ENCODE data around the gene DDX23.

Gene DDX23

DNA sequence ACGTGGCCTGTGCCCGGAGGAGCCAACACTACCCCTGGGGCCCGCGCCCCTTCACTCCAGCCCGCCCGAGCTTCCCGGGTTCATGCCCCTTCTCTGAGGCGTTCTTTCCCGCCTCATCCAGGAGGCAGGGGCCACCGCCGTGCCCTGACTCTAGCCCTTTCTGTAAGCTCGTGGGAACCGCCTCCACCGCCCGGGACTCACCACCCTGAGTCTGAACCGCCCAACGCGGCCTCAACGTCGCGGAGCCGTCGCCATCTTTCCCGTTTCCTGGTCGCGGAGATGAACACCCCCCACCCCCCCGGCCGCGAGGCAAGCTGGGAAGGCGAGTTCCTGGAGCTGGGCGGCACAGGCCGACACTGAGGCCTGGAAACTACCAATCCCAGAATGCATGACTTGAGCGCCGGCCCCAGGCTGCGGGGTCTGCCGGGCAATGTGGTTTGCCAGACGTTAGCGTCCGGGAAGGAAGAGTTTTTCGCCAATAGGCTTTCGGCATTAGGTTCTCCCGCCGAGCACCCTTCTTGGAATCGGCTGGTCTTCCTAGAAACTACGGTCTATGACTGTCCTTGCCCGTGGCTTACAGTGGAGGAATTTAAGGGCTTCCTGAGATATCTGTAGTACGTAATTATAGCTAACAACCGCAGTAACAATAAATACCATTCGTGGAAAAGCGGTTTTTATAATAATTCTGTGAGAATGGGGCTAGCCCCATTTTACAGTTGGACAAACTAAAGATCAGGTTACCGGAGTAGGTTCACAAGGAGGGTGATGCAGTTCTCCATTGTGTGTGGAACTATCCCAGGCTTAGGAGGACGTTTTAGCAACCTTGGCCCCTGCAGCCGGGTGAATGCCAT, at the start of gene DDX23:
Gene DDX23 (minus strand): TSS at position 281 of the 851 bp plus-strand sequence. CDS start 6,381 bp downstream, outside the sequence.
- peaks cover 6% of the 10 kb centered on the region for H3K4me1 ChIP-seq (ENCODE audit: control insufficient read depth, insufficient read depth, low read length)
- peak within 1 kb of the TSS; percentile 93 for H3K9ac ChIP-seq (ENCODE audit: low read length)
- no peaks in the 10 kb centered on the region for H3K9me3 ChIP-seq (ENCODE audit: control insufficient read depth, low read length)
- no peaks in the 10 kb centered on the region for H3K36me3 ChIP-seq (ENCODE audit: control insufficient read depth, insufficient read depth, low read length)
- no peaks in the 10 kb centered on the region for H3K27me3 ChIP-seq (ENCODE audit: control insufficient read depth, insufficient read depth, low read length)
- peak within 1 kb of the TSS; percentile 85 for H3K4me3 ChIP-seq (ENCODE audit: low read length)

DNA sequence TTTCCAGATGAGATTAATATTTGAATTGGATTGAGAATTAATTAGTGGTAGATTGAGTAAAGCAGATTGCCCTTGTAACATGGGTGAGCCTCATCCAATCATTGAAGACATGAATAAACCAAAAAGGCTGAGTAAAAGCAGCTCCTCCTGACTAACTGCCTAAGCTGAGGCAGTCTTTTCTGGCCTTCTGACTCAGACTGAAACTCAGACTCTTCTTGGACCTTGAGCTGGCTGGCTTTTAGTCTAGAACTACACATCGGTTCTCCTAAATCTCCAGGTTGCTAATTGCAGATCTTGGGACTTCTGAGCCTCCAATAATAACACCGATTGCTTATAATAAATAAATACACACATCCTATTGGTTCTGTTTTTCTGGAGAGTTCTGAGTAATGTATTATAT, 49.3 kb upstream of the DDX23 start:
- Histone ChIP-seq H3K36me3 (ENCODE audit: control insufficient read depth, insufficient read depth, low read length) (no peaks in the 10 kb centered on the region), H3K9ac (ENCODE audit: low read length) (no peak overlapping the region), H3K4me3 (ENCODE audit: low read length) (no peak overlapping the region), H3K9me3 (ENCODE audit: control insufficient read depth, low read length) (no peaks in the 10 kb centered on the region), H3K27me3 (ENCODE audit: control insufficient read depth, insufficient read depth, low read length) (no peaks in the 10 kb centered on the region), H3K4me1 (ENCODE audit: control insufficient read depth, insufficient read depth, low read length) (no peaks in the 10 kb centered on the region)

DNA sequence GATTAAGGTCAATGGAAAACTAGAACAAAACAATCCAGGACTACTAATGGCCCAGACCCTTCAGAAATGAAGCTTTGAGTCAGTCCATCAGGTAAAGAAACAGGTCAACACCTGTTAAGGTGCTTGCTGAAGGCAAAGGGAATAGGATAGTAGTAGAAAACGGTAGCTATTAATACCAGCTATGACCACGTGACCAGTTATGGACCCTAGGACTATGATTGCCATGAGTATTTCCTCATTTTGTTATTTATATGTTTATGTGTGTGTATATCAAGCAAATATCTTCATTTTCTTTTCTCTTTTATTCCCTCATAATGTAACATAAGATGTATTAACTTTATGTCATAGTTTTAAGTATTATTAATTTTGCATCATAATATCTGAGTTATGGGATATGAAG, 47.7 kb upstream of the DDX23 start:
- H3K4me3 ChIP-seq (ENCODE audit: low read length): no peak overlapping the region
- no peaks in the 10 kb centered on the region for H3K27me3 ChIP-seq (ENCODE audit: control insufficient read depth, insufficient read depth, low read length)
- no peaks in the 10 kb centered on the region for H3K9me3 ChIP-seq (ENCODE audit: control insufficient read depth, low read length)
- H3K36me3 ChIP-seq (ENCODE audit: control insufficient read depth, insufficient read depth, low read length): no peaks in the 10 kb centered on the region
- no peak overlapping the region for H3K9ac ChIP-seq (ENCODE audit: low read length)
- H3K4me1 ChIP-seq (ENCODE audit: control insufficient read depth, insufficient read depth, low read length): no peaks in the 10 kb centered on the region

DNA sequence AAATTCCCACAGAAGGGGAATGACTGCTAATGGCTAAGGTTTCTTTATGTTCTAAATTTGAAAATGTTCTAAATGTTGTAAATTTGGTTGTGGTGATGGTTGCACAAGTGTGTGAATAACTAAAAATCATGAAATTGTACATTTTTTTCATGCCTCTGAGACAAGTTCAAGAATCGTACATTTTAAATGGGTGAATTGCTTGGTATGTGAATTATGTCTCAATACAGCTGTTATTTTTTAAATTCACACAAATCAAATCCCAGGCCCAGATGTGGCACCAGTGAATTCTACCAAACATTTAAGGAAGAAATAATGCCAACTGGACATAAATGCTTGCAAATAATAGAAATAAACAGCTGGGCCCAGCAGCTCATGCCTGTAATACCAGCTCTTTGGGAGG, 42.3 kb upstream of the DDX23 start:
- H3K4me1 ChIP-seq (ENCODE audit: control insufficient read depth, insufficient read depth, low read length): peaks cover 3% of the 10 kb centered on the region
- peaks cover 9% of the 10 kb centered on the region for H3K27me3 ChIP-seq (ENCODE audit: control insufficient read depth, insufficient read depth, low read length)
- H3K36me3 ChIP-seq (ENCODE audit: control insufficient read depth, insufficient read depth, low read length): no peaks in the 10 kb centered on the region
- H3K9ac ChIP-seq (ENCODE audit: low read length): no peak overlapping the region
- H3K9me3 ChIP-seq (ENCODE audit: control insufficient read depth, low read length): no peaks in the 10 kb centered on the region
- no peak overlapping the region for H3K4me3 ChIP-seq (ENCODE audit: low read length)

DNA sequence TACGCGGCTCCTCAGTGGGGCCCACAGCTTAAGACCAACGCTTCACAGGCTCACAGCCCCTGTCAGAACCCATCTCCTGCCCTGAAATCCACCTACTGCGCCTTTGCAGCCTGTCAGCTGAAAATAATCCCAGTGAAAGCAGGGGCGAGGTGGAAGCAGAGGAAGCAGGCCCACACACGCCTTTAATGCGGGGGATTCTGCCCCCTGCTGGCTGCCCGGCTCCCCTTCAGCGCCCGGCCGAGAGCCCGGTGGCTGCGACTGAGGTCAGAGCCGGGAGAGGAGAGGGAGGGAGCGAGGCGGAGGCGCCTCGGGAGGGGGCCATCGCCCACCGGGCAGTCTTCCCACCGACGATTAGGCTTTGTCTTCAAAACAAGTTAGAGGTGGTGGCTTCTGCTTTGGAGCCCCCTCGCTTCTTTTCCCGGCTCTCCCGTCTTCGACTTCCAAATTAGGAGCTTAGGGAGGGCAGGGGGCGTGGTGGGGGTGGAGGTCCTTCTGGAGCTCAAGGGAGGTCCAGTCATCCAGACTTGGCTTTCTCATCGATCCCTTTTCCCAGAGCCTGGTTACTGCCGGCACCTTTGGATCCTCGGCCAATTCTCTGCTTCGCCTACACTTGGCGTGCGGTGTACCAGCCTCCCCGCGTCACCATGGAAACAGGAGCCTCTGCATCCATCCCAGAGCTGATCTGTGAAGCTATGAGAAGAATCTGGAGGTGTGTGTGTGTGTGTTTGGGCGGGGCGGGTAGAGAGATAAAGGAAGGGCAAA, 38.9 kb upstream of the DDX23 start:
- Histone ChIP-seq H3K4me1 (ENCODE audit: control insufficient read depth, insufficient read depth, low read length) (peaks cover 8% of the 10 kb centered on the region), H3K36me3 (ENCODE audit: control insufficient read depth, insufficient read depth, low read length) (no peaks in the 10 kb centered on the region), H3K9ac (ENCODE audit: low read length) (peak overlapping the region; percentile 34), H3K27me3 (ENCODE audit: control insufficient read depth, insufficient read depth, low read length) (peaks cover 9% of the 10 kb centered on the region), H3K4me3 (ENCODE audit: low read length) (no peak overlapping the region), H3K9me3 (ENCODE audit: control insufficient read depth, low read length) (no peaks in the 10 kb centered on the region)

DNA sequence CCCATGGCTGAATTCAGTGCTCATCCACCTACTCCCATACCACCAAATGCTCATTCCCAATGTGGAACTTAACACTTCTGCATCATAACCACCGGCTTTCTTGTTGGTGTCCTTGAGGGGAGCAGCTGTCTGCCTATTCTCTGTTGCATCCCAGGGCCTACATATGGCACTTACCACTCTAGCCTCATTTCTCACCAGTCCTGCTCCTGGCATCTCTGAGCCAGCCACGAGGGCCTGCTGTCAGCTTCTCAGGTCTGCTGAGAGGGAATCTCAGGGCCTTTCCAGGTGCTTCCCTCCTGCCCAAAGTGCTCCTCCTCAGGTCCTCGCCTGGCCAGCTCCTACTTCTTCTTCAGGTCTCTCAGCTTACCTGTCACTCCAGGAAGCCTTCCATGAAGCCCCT, 37.7 kb upstream of the DDX23 start:
- H3K27me3 ChIP-seq (ENCODE audit: control insufficient read depth, insufficient read depth, low read length): peaks cover 9% of the 10 kb centered on the region
- H3K9ac ChIP-seq (ENCODE audit: low read length): no peak overlapping the region

DNA sequence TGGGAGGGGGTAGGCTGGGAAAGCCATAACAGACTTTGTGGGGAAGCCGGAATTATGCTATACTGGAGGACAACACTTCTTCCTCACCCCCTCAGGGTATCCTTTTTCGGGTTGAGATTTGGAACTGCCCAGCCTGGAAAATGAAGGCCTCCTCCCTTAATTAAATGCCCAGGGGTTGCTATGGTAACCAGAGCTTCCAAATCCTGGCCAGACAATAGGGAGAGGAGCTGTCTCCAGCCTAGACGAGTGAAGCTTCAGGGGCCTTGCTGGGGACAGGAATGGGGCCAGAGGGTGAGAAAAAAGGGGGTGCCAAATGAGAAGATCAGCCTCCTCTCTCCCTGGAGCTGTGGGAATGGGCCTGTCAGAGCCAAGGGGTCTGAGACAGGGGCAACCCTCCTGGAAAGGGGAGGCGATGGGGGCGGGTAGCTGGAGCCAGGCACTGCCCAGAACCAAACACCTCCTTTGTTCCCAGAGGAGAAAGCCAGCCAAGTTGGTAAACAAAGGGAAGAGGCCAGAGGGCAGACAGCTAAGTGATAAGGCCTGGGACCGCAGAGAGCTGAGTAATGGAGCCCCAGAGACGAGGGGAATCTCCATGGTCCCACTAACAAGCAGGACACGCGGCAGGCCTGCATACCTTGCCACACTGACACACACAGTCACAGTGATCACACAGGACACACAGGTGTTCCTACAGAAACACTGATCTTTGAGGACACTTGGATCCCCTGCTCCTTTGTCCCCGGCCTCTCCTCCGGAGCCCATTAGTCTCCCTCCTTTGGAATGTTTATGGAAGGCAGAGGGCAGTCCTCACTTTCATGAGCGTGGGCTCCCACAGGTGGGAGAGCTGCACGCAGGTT, 31.6 kb upstream of the DDX23 start:
- peaks cover 35% of the 10 kb centered on the region for H3K4me1 ChIP-seq (ENCODE audit: control insufficient read depth, insufficient read depth, low read length)
- no peak overlapping the region for H3K4me3 ChIP-seq (ENCODE audit: low read length)
- no peaks in the 10 kb centered on the region for H3K9me3 ChIP-seq (ENCODE audit: control insufficient read depth, low read length)
- no peaks in the 10 kb centered on the region for H3K27me3 ChIP-seq (ENCODE audit: control insufficient read depth, insufficient read depth, low read length)
- peak overlapping the region; percentile 5 for H3K9ac ChIP-seq (ENCODE audit: low read length)
- H3K36me3 ChIP-seq (ENCODE audit: control insufficient read depth, insufficient read depth, low read length): no peaks in the 10 kb centered on the region

More for the DNA sequence above, 37.7 kb upstream of the DDX23 start:
- peaks cover 8% of the 10 kb centered on the region for H3K4me1 ChIP-seq (ENCODE audit: control insufficient read depth, insufficient read depth, low read length)
- H3K36me3 ChIP-seq (ENCODE audit: control insufficient read depth, insufficient read depth, low read length): no peaks in the 10 kb centered on the region
- H3K9me3 ChIP-seq (ENCODE audit: control insufficient read depth, low read length): no peaks in the 10 kb centered on the region
- H3K4me3 ChIP-seq (ENCODE audit: low read length): no peak overlapping the region

DNA sequence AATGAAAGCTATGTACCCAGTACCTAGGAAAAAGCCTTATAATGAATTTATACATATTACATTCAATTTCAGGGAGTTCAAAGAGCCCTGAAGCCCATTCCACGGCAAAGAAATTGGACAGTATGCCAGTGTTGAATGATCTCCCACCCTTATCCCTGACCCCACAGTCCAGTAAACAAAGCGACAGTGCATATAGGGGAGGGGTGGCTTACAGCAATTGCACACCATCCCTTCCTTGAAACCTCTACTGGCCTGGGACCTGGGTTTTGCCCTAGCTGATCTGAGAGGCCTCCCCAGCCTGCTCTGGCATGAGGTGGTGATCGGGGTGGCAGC, 31.0 kb upstream of the DDX23 start:
- Histone ChIP-seq H3K9me3 (ENCODE audit: control insufficient read depth, low read length) (no peaks in the 10 kb centered on the region), H3K36me3 (ENCODE audit: control insufficient read depth, insufficient read depth, low read length) (no peaks in the 10 kb centered on the region), H3K4me3 (ENCODE audit: low read length) (no peak overlapping the region), H3K9ac (ENCODE audit: low read length) (peak overlapping the region; percentile 5), H3K27me3 (ENCODE audit: control insufficient read depth, insufficient read depth, low read length) (no peaks in the 10 kb centered on the region), H3K4me1 (ENCODE audit: control insufficient read depth, insufficient read depth, low read length) (peaks cover 35% of the 10 kb centered on the region)

DNA sequence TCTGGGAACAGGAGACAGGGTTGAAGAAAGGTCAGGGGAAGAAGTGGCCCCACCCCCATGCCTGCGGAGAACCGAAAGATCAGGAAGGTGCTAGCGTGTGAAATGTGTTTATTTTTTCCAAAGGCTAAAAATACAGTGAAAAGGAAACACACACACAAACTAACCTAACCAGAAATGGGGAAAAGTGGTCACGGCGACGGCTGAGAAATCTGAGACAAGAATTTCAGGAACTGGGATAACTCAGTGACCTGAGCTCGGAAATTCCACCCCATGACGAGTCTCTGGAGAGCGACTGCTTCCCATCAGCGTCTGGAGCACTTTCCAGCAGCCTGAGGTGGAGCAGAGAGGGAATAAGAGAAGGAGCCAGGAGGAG, 30.3 kb upstream of the DDX23 start:
- peaks cover 35% of the 10 kb centered on the region for H3K4me1 ChIP-seq (ENCODE audit: control insufficient read depth, insufficient read depth, low read length)
- no peaks in the 10 kb centered on the region for H3K36me3 ChIP-seq (ENCODE audit: control insufficient read depth, insufficient read depth, low read length)
- H3K4me3 ChIP-seq (ENCODE audit: low read length): no peak overlapping the region
- no peaks in the 10 kb centered on the region for H3K9me3 ChIP-seq (ENCODE audit: control insufficient read depth, low read length)
- H3K9ac ChIP-seq (ENCODE audit: low read length): peak overlapping the region; percentile 11
- no peaks in the 10 kb centered on the region for H3K27me3 ChIP-seq (ENCODE audit: control insufficient read depth, insufficient read depth, low read length)

DNA sequence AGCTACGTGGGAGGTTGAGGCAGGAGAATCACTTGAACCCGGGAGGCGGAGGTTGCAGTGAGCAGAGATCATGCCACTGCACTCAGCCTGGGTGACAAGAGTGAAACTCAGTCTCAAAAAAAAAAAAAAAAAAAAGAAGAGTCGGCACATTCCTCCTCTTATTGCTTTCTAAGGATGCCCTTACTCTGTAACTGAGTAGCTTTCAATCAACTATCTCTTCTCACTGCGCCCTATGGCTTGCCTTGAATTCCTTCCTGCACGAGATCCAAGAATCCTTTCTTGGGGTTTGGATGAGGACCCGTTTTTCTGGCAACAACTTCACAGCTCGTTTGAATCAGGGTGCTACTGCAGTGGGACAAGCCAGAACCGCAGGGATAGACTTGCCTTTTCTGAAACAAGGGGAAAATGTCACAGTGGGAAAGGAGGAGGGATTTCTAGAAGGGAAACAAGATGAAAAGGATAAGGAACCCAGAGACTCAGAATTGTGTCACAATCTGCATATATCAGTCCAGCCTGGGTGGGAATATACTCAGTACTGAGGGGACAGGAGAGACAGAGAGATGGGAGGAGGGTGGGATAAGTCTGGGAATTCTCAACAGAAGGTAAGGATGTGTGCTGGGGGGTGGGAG, 29.8 kb upstream of the DDX23 start:
- Histone ChIP-seq H3K27me3 (ENCODE audit: control insufficient read depth, insufficient read depth, low read length) (no peaks in the 10 kb centered on the region), H3K9ac (ENCODE audit: low read length) (peak overlapping the region; percentile 11), H3K36me3 (ENCODE audit: control insufficient read depth, insufficient read depth, low read length) (no peaks in the 10 kb centered on the region), H3K4me1 (ENCODE audit: control insufficient read depth, insufficient read depth, low read length) (peaks cover 35% of the 10 kb centered on the region), H3K4me3 (ENCODE audit: low read length) (no peak overlapping the region), H3K9me3 (ENCODE audit: control insufficient read depth, low read length) (no peaks in the 10 kb centered on the region)

DNA sequence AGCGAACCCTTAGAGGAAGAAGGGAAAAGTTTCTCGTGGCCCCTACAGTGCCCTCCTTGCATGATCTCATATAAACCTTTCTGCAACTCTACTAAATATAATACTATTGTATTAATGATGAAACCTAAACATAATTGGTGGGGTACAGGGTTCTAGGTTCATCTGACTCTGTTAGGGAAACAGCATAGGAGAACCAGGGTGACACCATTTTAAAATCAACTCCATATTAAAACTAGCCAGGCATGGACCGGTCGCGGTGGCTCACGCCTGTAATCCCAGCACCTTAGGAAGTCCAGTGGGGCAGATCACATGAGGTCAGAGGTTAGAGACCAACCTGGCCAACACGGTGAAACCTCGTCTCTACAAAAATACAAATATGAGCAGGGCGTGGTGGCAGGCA, 28.7 kb upstream of the DDX23 start:
- Histone ChIP-seq H3K36me3 (ENCODE audit: control insufficient read depth, insufficient read depth, low read length) (no peaks in the 10 kb centered on the region), H3K4me1 (ENCODE audit: control insufficient read depth, insufficient read depth, low read length) (peaks cover 30% of the 10 kb centered on the region), H3K4me3 (ENCODE audit: low read length) (no peak overlapping the region), H3K27me3 (ENCODE audit: control insufficient read depth, insufficient read depth, low read length) (no peaks in the 10 kb centered on the region), H3K9me3 (ENCODE audit: control insufficient read depth, low read length) (no peaks in the 10 kb centered on the region), H3K9ac (ENCODE audit: low read length) (no peak overlapping the region)

Data from mucosa of stomach (tissue), 1 donor.